GM12801 (cell line): Measurements from ENCODE around the gene CAB39.

Experiments
- CTCF ChIP-seq: IDR thresholded peaks from one replicate; pipeline ENCODE4 v1.5.1; 2011; ENCODE audit warnings: control low read depth; ENCODE audit not compliant: insufficient read length; ENCODE audit errors: extremely low read depth

The CAB39 gene

GRCh38 chr2:230779126-230779525, 66.5 kb downstream of the CAB39 start:
- TF ChIP-seq CTCF: no peak

GRCh38 chr2:230779607-230780006, 67.0 kb downstream of the CAB39 start:
- TF ChIP-seq CTCF: no peak

GRCh38 chr2:230781130-230781797, 68.6 kb downstream of the CAB39 start:
- TF ChIP-seq CTCF: no peak

GRCh38 chr2:230783101-230783500, 70.5 kb downstream of the CAB39 start:
- no peak for TF ChIP-seq CTCF

GRCh38 chr2:230784795-230785194, 72.2 kb downstream of the CAB39 start:
- TF ChIP-seq CTCF: no peak

- TF ChIP-seq CTCF: no peak
These were observed 72.7 kb downstream of the CAB39 start for GRCh38 chr2:230785346-230785745.

- TF ChIP-seq CTCF: no peak
These were observed 74.5 kb downstream of the CAB39 start for GRCh38 chr2:230787101-230787500.

GRCh38 chr2:230788554-230789175, 76.0 kb downstream of the CAB39 start:
- TF ChIP-seq CTCF: no peak
